PC-3 (cell line): ENCODE measurements around the gene TMPRSS15. TPM values are rescaled to one million over a fixed set of nuclear protein-coding genes. Genes with fewer than 3 reads are reported as not detected.

Source experiments
- ATAC-seq: fragments of 200-7000 bp; cut with Tn5 transposase; 2 replicates; pipeline ENCODE4 v1.9.1; 2020; ENCODE audit warnings: mild to moderate bottlenecking, moderate library complexity
- BruUV-seq: library from RNA; stranded (reverse); fragments of 400-500 nt; replicated peaks from 2 replicates; lab custom pipeline; 2021; lab: Mats Ljungman, UMichigan
- CTCF ChIA-PET: fragments of 300-600 bp; sonication (Branson Sonifier 250); formaldehyde crosslinking; loops from one replicate; lab custom pipeline; 2022; ENCODE audit warnings: antibody characterized with exemption; lab: Charles Lee
- POLR2A ChIA-PET: fragments of 300-600 bp; sonication (Branson Sonifier 250); formaldehyde crosslinking; loops from one replicate; lab custom pipeline; 2022; ENCODE audit warnings: antibody characterized with exemption; ENCODE audit not compliant: unreplicated experiment; lab: Charles Lee
- DNase-seq: peaks from one replicate; pipeline ENCODE4 v3.0.0-alpha.2; 2015
- H2AFZ ChIP-seq: fragments of 300-600 bp; sonication (generic); 2 replicates; pipeline ENCODE4 v1.6.0; 2016; ENCODE audit warnings: antibody characterized with exemption, low read length
- H3F3A ChIP-seq: fragments of 300-600 bp; sonication (generic); one replicate; pipeline ENCODE4 v1.6.0; 2017; ENCODE audit warnings: antibody characterized with exemption, low read length, control low read depth, mild to moderate bottlenecking; ENCODE audit not compliant: unreplicated experiment
- H3K27ac ChIP-seq: fragments of 300-600 bp; sonication (generic); 2 replicates; pipeline ENCODE4 v1.5.1; 2016; ENCODE audit warnings: mild to moderate bottlenecking, low read length
- H3K27me3 ChIP-seq: fragments of 300-600 bp; sonication (generic); 2 replicates; pipeline ENCODE4 v1.6.1; 2016; ENCODE audit warnings: low read length, mixed read lengths
- H3K36me3 ChIP-seq: fragments of 300-600 bp; sonication (generic); 2 replicates; pipeline ENCODE4 v1.6.1; 2016; ENCODE audit warnings: low read depth, mixed run types, low read length, mixed read lengths
- H3K4me1 ChIP-seq: fragments of 300-600 bp; sonication (generic); 2 replicates; pipeline ENCODE4 v1.5.1; 2016; ENCODE audit warnings: low read length; ENCODE audit not compliant: insufficient read depth
- H3K4me2 ChIP-seq: fragments of 300-600 bp; sonication (generic); 2 replicates; pipeline ENCODE4 v1.6.0; 2016; ENCODE audit warnings: low read length
- H3K4me3 ChIP-seq: fragments of 300-600 bp; sonication (generic); 2 replicates; pipeline ENCODE4 v1.5.1; 2016; ENCODE audit warnings: mild to moderate bottlenecking, low read length, mixed read lengths
- H3K79me2 ChIP-seq: fragments of 300-600 bp; sonication (generic); 2 replicates; pipeline ENCODE4 v1.6.1; 2017; ENCODE audit warnings: low read length, mixed read lengths
- H3K9ac ChIP-seq: fragments of 300-600 bp; sonication (generic); 2 replicates; pipeline ENCODE4 v1.6.0; 2016; ENCODE audit warnings: mild to moderate bottlenecking, low read length
- H3K9me2 ChIP-seq: fragments of 300-600 bp; sonication (generic); replicated peaks from 2 replicates; pipeline ENCODE4 v1.6.1; 2016; ENCODE audit warnings: mixed run types, low read length, mixed read lengths
- H3K9me3 ChIP-seq: fragments of 300-600 bp; sonication (generic); 2 replicates; pipeline ENCODE4 v1.6.1; 2016; ENCODE audit warnings: low read length, mixed read lengths
- H4K20me1 ChIP-seq: fragments of 300-600 bp; sonication (generic); 2 replicates; pipeline ENCODE4 v1.6.1; 2016; ENCODE audit warnings: low read length, mixed read lengths
- CTCF ChIP-seq: fragments of 300-600 bp; sonication (generic); conservative IDR thresholded peaks from 2 replicates; pipeline ENCODE4 v1.5.1; 2017; ENCODE audit warnings: antibody characterized with exemption, low read depth, mild to moderate bottlenecking, low read length
- EZH2 ChIP-seq: fragments of 300-600 bp; sonication (generic); IDR thresholded peaks from one replicate; pipeline ENCODE4 v1.6.1; 2017; ENCODE audit warnings: antibody characterized with exemption, mild to moderate bottlenecking, low read length; ENCODE audit not compliant: unreplicated experiment
- EZH2phosphoT487 ChIP-seq: fragments of 300-600 bp; sonication (generic); IDR thresholded peaks from 2 replicates; pipeline ENCODE4 v1.6.1; 2018; ENCODE audit warnings: mild to moderate bottlenecking, antibody characterized with exemption, low read length, borderline replicate concordance
- intact Hi-C: fragments of 100-400 bp; cut with micrococcal nuclease; formaldehyde crosslinking; loops from 2 replicates; pipeline ENCODE4 v1.9.0; 2023
- total RNA-seq: library from RNA; depleted of rRNA; stranded (reverse); fragments of >200 nt; gene quantifications from 2 replicates; pipeline ENCODE4 v1.2.3, GENCODE V29; 2014

The TMPRSS15 gene
- total RNA-seq, 1 experiment from 2014 or later = not detected

- Histone ChIP-seq H3K9me2 (no peaks in the 10 kb centered on the region), H3K36me3 (no peaks in the 10 kb centered on the region), H2AFZ (no peak overlapping the region), H3K9ac (no peak overlapping the region), H3K27ac (no peak overlapping the region), H3K79me2 (no peaks in the 10 kb centered on the region), H3K4me3 (no peak overlapping the region), H3K4me2 (no peak overlapping the region), H3K9me3 (no peaks in the 10 kb centered on the region; the same call in 1 of the 2 replicates), H3F3A (no peaks in the 10 kb centered on the region), H3K4me1 (no peaks in the 10 kb centered on the region), H4K20me1 (no peaks in the 10 kb centered on the region), H3K27me3 (no peaks in the 10 kb centered on the region)
- TF ChIP-seq EZH2 (no peak), EZH2phosphoT487 (no peak), CTCF (no peak)
- intact Hi-C loops = no loop called here
- ChIA-PET POLR2A (no interaction called here), CTCF (no interaction called here)
- no TSS peak for BruUV-seq
- ATAC-seq (no peak), DNase-seq (no peak)
Measured at GRCh38 chr21:18354947-18355346, 48.6 kb downstream of the TMPRSS15 start.

- intact Hi-C loops = no loop called here
- no peak for ATAC-seq
- no peaks in the 10 kb centered on the region for H4K20me1 ChIP-seq
- H3K4me1 ChIP-seq = no peaks in the 10 kb centered on the region
- no peaks in the 10 kb centered on the region; the same call in 1 of the 2 replicates for H3K9me3 ChIP-seq
- H3K27ac ChIP-seq = no peak overlapping the region
- no peak overlapping the region for H2AFZ ChIP-seq
- no peaks in the 10 kb centered on the region for H3F3A ChIP-seq
- no peaks in the 10 kb centered on the region for H3K9me2 ChIP-seq
- DNase-seq = no peak
- H3K4me2 ChIP-seq = no peak overlapping the region
- POLR2A ChIA-PET = no interaction called here
- peaks cover 18% of the 10 kb centered on the region; the same call in 1 of the 2 replicates for H3K27me3 ChIP-seq
- no peak overlapping the region for H3K9ac ChIP-seq
- no peaks in the 10 kb centered on the region for H3K36me3 ChIP-seq
- H3K4me3 ChIP-seq = no peak overlapping the region
- CTCF ChIA-PET = no interaction called here
- H3K79me2 ChIP-seq = no peaks in the 10 kb centered on the region
- TF ChIP-seq EZH2phosphoT487 (no peak), CTCF (no peak), EZH2 (no peak)
- no TSS peak for BruUV-seq
Measured at GRCh38 chr21:18350216-18350615, 53.4 kb downstream of the TMPRSS15 start.

- H3K4me3 ChIP-seq = no peak overlapping the region
- no peaks in the 10 kb centered on the region for H3K4me1 ChIP-seq
- BruUV-seq = no TSS peak
- no peaks in the 10 kb centered on the region for H3K36me3 ChIP-seq
- H3K9me2 ChIP-seq = no peaks in the 10 kb centered on the region
- H3K27me3 ChIP-seq = peaks cover 18% of the 10 kb centered on the region; the same call in 1 of the 2 replicates
- no peaks in the 10 kb centered on the region for H4K20me1 ChIP-seq
- H3K79me2 ChIP-seq = no peaks in the 10 kb centered on the region
- no peak overlapping the region for H2AFZ ChIP-seq
- intact Hi-C loops = no loop called here
- ATAC-seq = no peak
- no peaks in the 10 kb centered on the region; the same call in 1 of the 2 replicates for H3K9me3 ChIP-seq
- CTCF ChIA-PET = no interaction called here
- TF ChIP-seq CTCF = no peak
- TF ChIP-seq EZH2 = no peak
- no peak for TF ChIP-seq EZH2phosphoT487
- H3K4me2 ChIP-seq = no peak overlapping the region
- POLR2A ChIA-PET = no interaction called here
- DNase-seq = no peak
- no peak overlapping the region for H3K27ac ChIP-seq
- no peak overlapping the region for H3K9ac ChIP-seq
- H3F3A ChIP-seq = no peaks in the 10 kb centered on the region
Measured at GRCh38 chr21:18349468-18349867, 54.1 kb downstream of the TMPRSS15 start.
